Measurements from ENCODE around the gene GAPVD1. TPM values are rescaled to one million over a fixed set of nuclear protein-coding genes. Genes with fewer than 3 reads are reported as not detected.

Gene GAPVD1
- total and polyA plus RNA-seq, 2 of the 13 experiments (the other 11 are each of a cell fraction or from before 2014, with no cell fraction given): 11.1 to 33.2 TPM

DNA sequence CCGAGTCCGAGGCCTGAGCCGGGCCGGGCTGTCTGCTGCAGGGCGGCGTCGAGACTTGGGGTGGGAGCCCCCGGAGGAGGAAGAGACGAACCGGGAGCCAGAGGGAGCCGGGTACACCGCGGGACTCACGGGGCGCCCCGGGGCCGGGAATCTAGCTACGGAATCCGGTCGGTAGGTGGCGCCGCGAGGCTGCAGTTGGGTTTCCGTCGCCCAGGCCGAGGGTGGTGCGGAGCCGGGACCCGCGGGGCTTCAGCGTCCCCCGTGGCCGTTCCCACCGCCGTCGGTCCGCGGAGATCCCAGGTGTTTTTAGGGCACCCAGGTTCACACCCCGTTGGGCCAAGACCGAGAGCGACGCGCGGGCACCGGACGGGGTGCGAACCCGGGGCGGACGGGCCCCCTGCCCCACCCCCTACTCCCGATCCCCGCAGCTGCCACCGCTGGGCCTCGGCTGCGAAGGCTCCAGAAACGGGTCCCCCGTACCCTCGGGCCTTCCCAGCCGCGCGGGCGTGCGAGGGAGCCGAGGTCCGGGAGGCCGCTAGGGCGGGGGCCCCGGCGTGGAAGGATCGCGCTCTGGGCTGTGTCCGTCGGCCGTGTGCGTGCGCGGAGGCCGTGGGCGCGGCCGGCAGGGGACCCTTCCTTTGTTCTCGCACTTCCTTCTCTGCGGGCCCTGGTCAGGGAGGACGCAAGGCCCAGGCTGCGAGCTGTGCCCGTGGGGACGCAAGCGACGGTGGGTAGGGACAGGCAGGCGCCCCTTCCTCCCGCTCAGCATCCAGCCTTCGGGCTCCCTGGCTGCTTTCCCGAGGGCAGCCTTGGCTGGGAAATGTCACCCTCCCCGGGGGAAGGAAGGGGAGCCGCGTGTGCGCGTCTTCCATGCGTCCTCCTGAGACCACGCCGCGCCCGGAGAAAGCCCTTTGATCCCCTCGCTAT is 146.6 kb downstream of the GAPVD1 start (continued):
- TF ChIP-seq CAMTA2 (CRISPR knock-in tag; IDR thresholded peaks at IDR 0.05; ENCODE audit: borderline replicate concordance) (no peak), ZNF20 (CRISPR knock-in tag; IDR thresholded peaks at IDR 0.05) (no peak), KAT7 (CRISPR knock-in tag; IDR thresholded peaks at IDR 0.05; ENCODE audit: borderline replicate concordance) (no peak), ZNF564 (CRISPR knock-in tag; IDR thresholded peaks at IDR 0.05) (no peak), GATAD1 (CRISPR knock-in tag; IDR thresholded peaks at IDR 0.05) (0 out of 2 replicates have a peak, but pooled peaks have one; percentile 17), ZNF768 (CRISPR knock-in tag; IDR thresholded peaks at IDR 0.05) (peak; percentile 69; the same call in 1 of the 2 replicates), HDAC1 (CRISPR knock-in tag; IDR thresholded peaks at IDR 0.05) (peak; percentile 62; the same call in 1 of the 2 replicates), MZF1 (CRISPR knock-in tag; IDR thresholded peaks at IDR 0.05; ENCODE audit: borderline replicate concordance) (no peak)
- TF ChIP-seq, protein P1, sequence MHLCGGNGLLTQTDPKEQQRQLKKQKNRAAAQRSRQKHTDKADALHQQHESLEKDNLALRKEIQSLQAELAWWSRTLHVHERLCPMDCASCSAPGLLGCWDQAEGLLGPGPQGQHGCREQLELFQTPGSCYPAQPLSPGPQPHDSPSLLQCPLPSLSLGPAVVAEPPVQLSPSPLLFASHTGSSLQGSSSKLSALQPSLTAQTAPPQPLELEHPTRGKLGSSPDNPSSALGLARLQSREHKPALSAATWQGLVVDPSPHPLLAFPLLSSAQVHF (CRISPR knock-in tag; IDR thresholded peaks at IDR 0.05): no peak
- TF ChIP-seq, protein P2, sequence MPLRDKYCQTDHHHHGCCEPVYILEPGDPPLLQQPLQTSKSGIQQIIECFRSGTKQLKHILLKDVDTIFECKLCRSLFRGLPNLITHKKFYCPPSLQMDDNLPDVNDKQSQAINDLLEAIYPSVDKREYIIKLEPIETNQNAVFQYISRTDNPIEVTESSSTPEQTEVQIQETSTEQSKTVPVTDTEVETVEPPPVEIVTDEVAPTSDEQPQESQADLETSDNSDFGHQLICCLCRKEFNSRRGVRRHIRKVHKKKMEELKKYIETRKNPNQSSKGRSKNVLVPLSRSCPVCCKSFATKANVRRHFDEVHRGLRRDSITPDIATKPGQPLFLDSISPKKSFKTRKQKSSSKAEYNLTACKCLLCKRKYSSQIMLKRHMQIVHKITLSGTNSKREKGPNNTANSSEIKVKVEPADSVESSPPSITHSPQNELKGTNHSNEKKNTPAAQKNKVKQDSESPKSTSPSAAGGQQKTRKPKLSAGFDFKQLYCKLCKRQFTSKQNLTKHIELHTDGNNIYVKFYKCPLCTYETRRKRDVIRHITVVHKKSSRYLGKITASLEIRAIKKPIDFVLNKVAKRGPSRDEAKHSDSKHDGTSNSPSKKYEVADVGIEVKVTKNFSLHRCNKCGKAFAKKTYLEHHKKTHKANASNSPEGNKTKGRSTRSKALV (CRISPR knock-in tag; IDR thresholded peaks at IDR 0.05): 0 out of 2 replicates have a peak, but pooled peaks have one; percentile 27
